NCI-H1105 (cell line): ENCODE results near the gene GPR162.
"Not testable (repeated sequence)": the region's sequence is repeated elsewhere in the genome, so short reads cannot be mapped to it uniquely, and the experiment has no call there.

Experiments
- DNase-seq: peaks from one replicate; lab custom pipeline; 2025; lab: John Stamatoyannopoulos, UW

GPR162 gene

GRCh38 chr12:6873094-6874014 lies 51.7 kb downstream of the GPR162 start, which contains the start of gene SPSB2:
TSS of gene SPSB2 (minus strand) at chr12:6873303. CDS start at chr12:6872901, 402 bp downstream.
- peak; percentile 99 for DNase-seq

- not testable (repeated sequence) for DNase-seq
These were observed 52.4 kb downstream of the GPR162 start for GRCh38 chr12:6874015-6874368.
